ENCODE data around the gene CASP5. TPM values are rescaled to one million over a fixed set of nuclear protein-coding genes. Genes with fewer than 3 reads are reported as not detected.
"Not testable (repeated sequence)": the region's sequence is repeated elsewhere in the genome, so short reads cannot be mapped to it uniquely, and the experiment has no call there.

The CASP5 gene
- total RNA-seq, 1 donor from 2014 or later = not detected

- DNase-seq; ATAC-seq; intact Hi-C loops (cut with micrococcal nuclease): not testable (repeated sequence)
Observed at GRCh38 chr11:104972924-104973323, 50.0 kb downstream of the CASP5 start.

GRCh38 chr11:104970756-104971155 lies 52.2 kb downstream of the CASP5 start:
- no peak for ATAC-seq
- intact Hi-C loops (cut with micrococcal nuclease) = no loop called here

GRCh38 chr11:104968856-104969776 lies 53.9 kb downstream of the CASP5 start:
- intact Hi-C loops (cut with micrococcal nuclease) = no loop called here
- ATAC-seq = peak; percentile 78
- peak; percentile 44 for DNase-seq

More at GRCh38 chr11:104970756-104971155, 52.2 kb downstream of the CASP5 start:
- no peak for DNase-seq

GRCh38 chr11:104968355-104968855 lies 54.6 kb downstream of the CASP5 start, which contains the start of gene CASP4:
TSS of gene CASP4 (minus strand) at chr11:104968574. CDS start at chr11:104968525, 49 bp downstream.
- intact Hi-C loops (cut with micrococcal nuclease) = no loop called here
- DNase-seq (no peak), ATAC-seq (peak; percentile 93)

- ATAC-seq (peak; percentile 33), DNase-seq (no peak)
- intact Hi-C loops (cut with micrococcal nuclease) = no loop called here
Observed at GRCh38 chr11:104967534-104968354, 55.2 kb downstream of the CASP5 start.

GRCh38 chr11:104965735-104966134 lies 57.2 kb downstream of the CASP5 start:
- no peak for ATAC-seq
- intact Hi-C loops (cut with micrococcal nuclease) = no loop called here

GRCh38 chr11:104964247-104964646 lies 58.7 kb downstream of the CASP5 start:
- no peak for DNase-seq
- intact Hi-C loops (cut with micrococcal nuclease) = no loop called here

More at GRCh38 chr11:104965735-104966134, 57.2 kb downstream of the CASP5 start:
- DNase-seq = no peak

GRCh38 chr11:104962852-104963251 lies 60.1 kb downstream of the CASP5 start:
- ATAC-seq (no peak), DNase-seq (no peak)
- intact Hi-C loops (cut with micrococcal nuclease) = no loop called here

More at GRCh38 chr11:104964247-104964646, 58.7 kb downstream of the CASP5 start:
- no peak for ATAC-seq

GRCh38 chr11:104957280-104957679 lies 65.7 kb downstream of the CASP5 start:
- DNase-seq (no peak), ATAC-seq (peak; percentile 37)
- intact Hi-C loops (cut with micrococcal nuclease) = no loop called here

GRCh38 chr11:104956528-104956927 lies 66.4 kb downstream of the CASP5 start:
- intact Hi-C loops (cut with micrococcal nuclease) = no loop called here
- DNase-seq = no peak
- no peak for ATAC-seq

- intact Hi-C loops (cut with micrococcal nuclease) = no loop called here
- no peak for ATAC-seq
- no peak for DNase-seq
Observed at GRCh38 chr11:104946907-104947306, 76.1 kb downstream of the CASP5 start.

Other genes starting within 250 kb of the CASP5 start
- gene CASP12, start 124.7 kb downstream of the CASP5 start, total RNA-seq = not detected
- 12.1 TPM for gene CASP4, start 54.6 kb downstream of the CASP5 start, total RNA-seq
- 11.3 TPM for gene CASP1, start 12.0 kb upstream of the CASP5 start, total RNA-seq
- gene CARD16, start 22.2 kb upstream of the CASP5 start, total RNA-seq = 10.9 TPM
- 0.72 TPM for gene CARD18, start 116.6 kb upstream of the CASP5 start, total RNA-seq